ENCODE results near the gene KLRC3. TPM values are rescaled to one million over a fixed set of nuclear protein-coding genes. Genes with fewer than 3 reads are reported as not detected.

The KLRC3 gene
- total RNA-seq, 2 experiments from 2014 or later = 1.3 to 2.1 TPM

Other genes starting within 250 kb of the KLRC3 start
- not detected for gene OLR1, start 248.5 kb downstream of the KLRC3 start, total RNA-seq
- not detected for gene TMEM52B, start 241.6 kb downstream of the KLRC3 start, total RNA-seq
- gene GABARAPL1, start 207.7 kb downstream of the KLRC3 start, total RNA-seq = 10 to 100 TPM; 15.1 to 17.0 TPM
- 1 to 10 TPM; 7.6 to 8.8 TPM for gene KLRD1, start 112.7 kb downstream of the KLRC3 start, total RNA-seq
- 100 to 1,000 TPM; 117 to 123 TPM for gene KLRK1, start 30.6 kb downstream of the KLRC3 start, total RNA-seq
- gene KLRC4, start 10.8 kb downstream of the KLRC3 start, total RNA-seq = 1 to 10 TPM; 3.6 to 4.9 TPM
- 1 to 10 TPM; 1.6 to 1.7 TPM for gene KLRC2, start 15.4 kb upstream of the KLRC3 start, total RNA-seq
- 1 to 10 TPM; 4.9 to 5.0 TPM for gene KLRC1, start 32.8 kb upstream of the KLRC3 start, total RNA-seq
- 1 to 10 TPM; 1.8 to 2.3 TPM for gene EIF2S3B, start 85.3 kb upstream of the KLRC3 start, total RNA-seq
- 10 to 100 TPM; 73.9 to 76.9 TPM for gene MAGOHB, start 193.0 kb upstream of the KLRC3 start, total RNA-seq